GM12873 (cell line): ENCODE data around the gene CDPF1.

Experiments used
- CTCF ChIP-seq: IDR thresholded peaks from 2 replicates; pipeline ENCODE4 v1.5.1; 2012; ENCODE audit warnings: low read depth, mild to moderate bottlenecking, moderate library complexity, low read length, control low read depth; ENCODE audit not compliant: insufficient read depth; ENCODE audit errors: missing control alignments

CDPF1 gene

DNA sequence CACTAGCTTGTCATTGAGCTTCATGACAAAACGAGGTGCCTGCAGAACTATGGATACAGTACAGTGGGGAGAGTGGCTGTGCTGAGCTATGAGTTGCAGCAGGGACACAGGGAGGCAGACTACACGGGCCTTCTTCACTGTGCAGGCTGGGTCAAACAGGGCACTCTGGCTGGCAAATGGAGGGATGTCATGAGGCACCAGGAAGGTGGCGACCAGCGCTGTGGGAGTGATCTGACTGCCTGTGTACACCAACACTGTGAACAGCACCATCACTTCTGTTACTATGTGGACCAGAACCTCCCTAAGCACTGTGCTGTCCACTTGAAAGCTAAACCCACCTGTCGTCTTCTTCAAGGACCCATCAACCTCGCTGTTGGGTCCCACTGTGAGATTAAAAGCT is 9.9 kb upstream of the CDPF1 start:
- TF ChIP-seq CTCF: no peak

GRCh38 chr22:46259374-46259773 is 9.3 kb upstream of the CDPF1 start:
- TF ChIP-seq CTCF: no peak

- TF ChIP-seq CTCF: no peak
Observed at GRCh38 chr22:46256358-46256958, 6.4 kb upstream of the CDPF1 start.

DNA sequence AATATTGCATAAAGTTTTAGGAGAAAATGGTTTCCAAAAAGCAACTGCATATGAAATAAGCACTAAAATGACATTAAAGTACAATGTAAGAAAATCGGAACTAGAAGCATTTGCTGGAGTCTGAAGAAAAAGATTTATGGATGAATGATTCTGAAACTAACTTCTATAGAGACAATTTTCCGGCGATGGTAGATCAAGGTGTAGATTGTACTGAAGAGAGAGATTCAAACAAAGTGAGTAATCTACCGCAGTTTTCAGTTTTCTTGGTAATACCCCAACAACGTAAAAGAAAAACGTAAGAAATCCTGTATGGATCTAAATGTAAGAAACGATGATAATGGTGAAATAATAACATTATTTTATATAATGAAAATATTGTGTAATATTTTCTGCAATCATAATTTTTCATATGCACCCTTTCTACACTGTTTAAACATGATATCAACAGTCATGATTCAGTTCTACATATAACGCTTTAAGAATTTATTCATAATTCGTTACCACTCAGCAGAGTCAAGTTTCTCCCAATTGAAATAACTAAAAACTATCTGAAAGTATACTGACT is 1.8 kb upstream of the CDPF1 start:
- no peak for TF ChIP-seq CTCF

GRCh38 chr22:46251266-46251665 is 1.2 kb upstream of the CDPF1 start:
- no peak for TF ChIP-seq CTCF

GRCh38 chr22:46250783-46251125 is 661 bp upstream of the CDPF1 start:
- TF ChIP-seq CTCF: no peak

DNA sequence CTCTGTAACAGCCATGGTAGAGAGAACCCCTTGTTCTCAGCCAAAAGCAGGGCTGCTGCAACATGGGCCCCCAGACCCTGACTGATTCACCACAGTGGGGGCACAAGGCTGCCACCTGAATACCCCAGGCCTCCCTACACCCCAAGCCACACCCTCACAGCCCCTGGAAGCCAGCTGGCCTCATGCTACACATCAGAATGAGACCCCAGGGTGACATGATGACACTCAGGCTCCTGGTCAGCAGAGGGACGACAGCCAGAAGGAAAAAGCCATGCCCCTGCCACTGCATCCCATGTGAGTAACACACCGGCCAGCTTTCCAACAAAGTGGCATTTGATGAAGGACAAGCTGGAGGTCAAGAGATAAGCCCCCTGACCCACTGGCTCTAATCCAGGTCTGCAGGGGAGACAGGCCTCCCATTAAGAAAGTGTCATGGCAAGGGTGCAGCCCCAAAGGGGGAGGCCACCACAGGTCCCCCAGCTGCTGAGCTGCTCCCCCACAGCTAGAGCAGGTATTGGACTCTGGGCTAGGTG is 2.6 kb downstream of the CDPF1 start:
- TF ChIP-seq CTCF: no peak
